Astrocyte (in vitro differentiated cells and primary cell): Measurements from ENCODE around the gene ZDHHC14. TPM values are rescaled to one million over a fixed set of nuclear protein-coding genes. Genes with fewer than 3 reads are reported as not detected.

Experiments
- DNase-seq: peaks from one replicate; pipeline ENCODE4 v3.0.0-alpha.2; 2010; ENCODE audit warnings: low read depth
- FAIRE-seq: peaks from 2 replicates; lab custom pipeline; 2011; peaks lifted over from hg19 to GRCh38; lab: Jason Lieb, UNC
- H2AFZ ChIP-seq: 2 replicates; pipeline ENCODE4 v1.6.0; 2012; ENCODE audit warnings: low read depth, low read length, inconsistent platforms
- H3K27ac ChIP-seq: 2 replicates; pipeline ENCODE4 v1.5.1; 2011; ENCODE audit warnings: low read depth, low read length, inconsistent platforms
- H3K27me3 ChIP-seq: 2 replicates; pipeline ENCODE4 v1.6.0; 2011; ENCODE audit warnings: low read length, inconsistent platforms; ENCODE audit not compliant: insufficient read depth
- H3K36me3 ChIP-seq: 2 replicates; pipeline ENCODE4 v1.5.1; 2011; ENCODE audit warnings: low read length, inconsistent platforms; ENCODE audit not compliant: insufficient read depth
- H3K4me1 ChIP-seq: 2 replicates; pipeline ENCODE4 v1.5.1; 2011; ENCODE audit warnings: low read length, inconsistent platforms; ENCODE audit not compliant: insufficient read depth
- H3K4me2 ChIP-seq: 2 replicates; pipeline ENCODE4 v1.6.0; 2012; ENCODE audit warnings: low read length, inconsistent platforms
- H3K4me3 ChIP-seq: 2 replicates; pipeline ENCODE4 v1.5.1; 2011; ENCODE audit warnings: low read depth, mild to moderate bottlenecking, low read length, inconsistent platforms; ENCODE audit not compliant: insufficient read depth
- H3K79me2 ChIP-seq: 2 replicates; pipeline ENCODE4 v1.6.0; 2012; ENCODE audit warnings: mild to moderate bottlenecking, low read length, inconsistent platforms; ENCODE audit not compliant: insufficient read depth
- H3K9ac ChIP-seq: 2 replicates; pipeline ENCODE4 v1.6.0; 2012; ENCODE audit warnings: mild to moderate bottlenecking, low read length, inconsistent platforms
- H3K9me3 ChIP-seq: 2 replicates; pipeline ENCODE4 v1.5.1; 2012; ENCODE audit warnings: low read depth, mild to moderate bottlenecking, low read length, inconsistent platforms; ENCODE audit not compliant: insufficient read depth
- H4K20me1 ChIP-seq: 2 replicates; pipeline ENCODE4 v1.6.0; 2012; ENCODE audit warnings: low read length, inconsistent platforms; ENCODE audit not compliant: insufficient read depth
- H3K27ac Mint-ChIP-seq: one replicate; pipeline ENCODE4 v1.8.0; 2021; ENCODE audit warnings: mild to moderate bottlenecking, mixed read lengths; ENCODE audit not compliant: unreplicated experiment
- H3K27me3 Mint-ChIP-seq: one replicate; pipeline ENCODE4 v1.8.0; 2021; ENCODE audit warnings: low read depth, mixed read lengths; ENCODE audit not compliant: unreplicated experiment
- H3K36me3 Mint-ChIP-seq: one replicate; pipeline ENCODE4 v1.8.0; 2021; ENCODE audit warnings: low read depth, mixed read lengths; ENCODE audit not compliant: unreplicated experiment
- H3K4me1 Mint-ChIP-seq: one replicate; pipeline ENCODE4 v1.8.0; 2021; ENCODE audit warnings: low read depth, mixed read lengths; ENCODE audit not compliant: unreplicated experiment
- H3K4me3 Mint-ChIP-seq: one replicate; pipeline ENCODE4 v1.8.0; 2021; ENCODE audit warnings: mild to moderate bottlenecking, moderate library complexity, mixed read lengths; ENCODE audit not compliant: unreplicated experiment
- H3K9me3 Mint-ChIP-seq: one replicate; pipeline ENCODE4 v1.8.0; 2021; ENCODE audit warnings: mild to moderate bottlenecking, mixed read lengths; ENCODE audit not compliant: unreplicated experiment
- EZH2 ChIP-seq: IDR thresholded peaks from 2 replicates; pipeline ENCODE4 v1.6.1; 2012; ENCODE audit warnings: mild to moderate bottlenecking, low read length, inconsistent platforms; ENCODE audit not compliant: insufficient read depth
- total RNA-seq: library from RNA; stranded (reverse); gene quantifications from 2 replicates; pipeline ENCODE4 v1.2.1, GENCODE V29; 2021
- TF ChIP-seq, protein P1 (sequence below): IDR thresholded peaks from 2 replicates; pipeline ENCODE4 v1.5.1; 2011; ENCODE audit warnings: low read depth, mild to moderate bottlenecking, inconsistent platforms, low read length, moderate library complexity; ENCODE audit not compliant: insufficient read depth

ZDHHC14 gene
- total RNA-seq, 1 donor from 2014 or later: 7.2 TPM

DNA sequence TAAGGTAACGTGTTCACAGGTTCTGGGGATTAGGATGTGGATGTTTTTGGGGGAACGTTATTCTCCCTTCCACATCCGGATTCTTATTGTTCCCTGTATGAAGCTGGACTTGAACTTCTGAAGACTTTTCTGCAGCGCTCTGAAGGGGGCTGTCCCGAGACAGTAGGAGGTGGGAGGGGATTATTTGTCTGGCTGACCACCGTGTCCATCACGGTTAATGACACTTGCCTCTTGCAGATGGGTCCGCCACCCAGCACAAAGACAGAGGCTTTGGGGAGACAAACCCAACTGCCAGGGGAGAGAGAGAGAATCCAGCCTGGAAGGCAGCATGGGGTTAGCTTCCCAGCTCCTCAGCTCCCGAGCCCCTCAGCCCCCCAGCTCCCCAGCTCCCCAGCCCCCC, 16.7 kb downstream of the ZDHHC14 start:
- H3K27me3 ChIP-seq: no peaks in the 10 kb centered on the region
- H3K4me3 Mint-ChIP-seq: no peak overlapping the region
- no peaks in the 10 kb centered on the region for H3K79me2 ChIP-seq
- TF ChIP-seq EZH2: no peak
- TF ChIP-seq, protein P1, sequence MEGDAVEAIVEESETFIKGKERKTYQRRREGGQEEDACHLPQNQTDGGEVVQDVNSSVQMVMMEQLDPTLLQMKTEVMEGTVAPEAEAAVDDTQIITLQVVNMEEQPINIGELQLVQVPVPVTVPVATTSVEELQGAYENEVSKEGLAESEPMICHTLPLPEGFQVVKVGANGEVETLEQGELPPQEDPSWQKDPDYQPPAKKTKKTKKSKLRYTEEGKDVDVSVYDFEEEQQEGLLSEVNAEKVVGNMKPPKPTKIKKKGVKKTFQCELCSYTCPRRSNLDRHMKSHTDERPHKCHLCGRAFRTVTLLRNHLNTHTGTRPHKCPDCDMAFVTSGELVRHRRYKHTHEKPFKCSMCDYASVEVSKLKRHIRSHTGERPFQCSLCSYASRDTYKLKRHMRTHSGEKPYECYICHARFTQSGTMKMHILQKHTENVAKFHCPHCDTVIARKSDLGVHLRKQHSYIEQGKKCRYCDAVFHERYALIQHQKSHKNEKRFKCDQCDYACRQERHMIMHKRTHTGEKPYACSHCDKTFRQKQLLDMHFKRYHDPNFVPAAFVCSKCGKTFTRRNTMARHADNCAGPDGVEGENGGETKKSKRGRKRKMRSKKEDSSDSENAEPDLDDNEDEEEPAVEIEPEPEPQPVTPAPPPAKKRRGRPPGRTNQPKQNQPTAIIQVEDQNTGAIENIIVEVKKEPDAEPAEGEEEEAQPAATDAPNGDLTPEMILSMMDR: no peak
- H3K36me3 Mint-ChIP-seq: peaks cover 3% of the 10 kb centered on the region
- H3K27ac ChIP-seq: no peak overlapping the region
- H3K4me2 ChIP-seq: no peak overlapping the region
- FAIRE-seq (no peak), DNase-seq (no peak)
- H4K20me1 ChIP-seq: peaks cover 7% of the 10 kb centered on the region
- H3K9me3 ChIP-seq: no peaks in the 10 kb centered on the region
- H3K27ac Mint-ChIP-seq: no peak overlapping the region
- peaks cover 10% of the 10 kb centered on the region for H3K27me3 Mint-ChIP-seq
- no peaks in the 10 kb centered on the region for H3K36me3 ChIP-seq
- peaks cover 8% of the 10 kb centered on the region for H3K4me1 Mint-ChIP-seq
- H3K4me3 ChIP-seq: no peak overlapping the region
- H3K9me3 Mint-ChIP-seq: no peaks in the 10 kb centered on the region
- H3K4me1 ChIP-seq: no peaks in the 10 kb centered on the region
- no peak overlapping the region for H2AFZ ChIP-seq
- H3K9ac ChIP-seq: no peak overlapping the region

DNA sequence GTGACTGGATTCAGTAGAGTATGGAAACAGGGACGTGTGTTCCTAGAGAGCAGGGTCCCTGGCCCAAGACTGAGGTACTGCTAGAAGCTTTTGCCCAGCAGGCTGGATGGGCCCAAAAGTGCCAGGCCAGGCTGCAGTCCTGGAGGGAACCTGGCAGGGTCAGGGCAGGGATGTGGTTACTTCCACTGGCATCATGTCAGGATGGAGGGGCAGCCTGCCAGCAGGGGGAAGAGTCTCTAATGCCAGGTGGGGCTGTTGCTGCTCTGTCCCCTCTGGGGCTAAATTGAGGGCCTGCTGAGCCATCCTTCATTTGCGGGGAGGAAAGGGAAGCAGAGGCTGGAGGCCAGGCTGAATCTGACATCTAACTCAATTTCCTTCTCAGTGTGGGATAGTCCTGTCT, 17.2 kb downstream of the ZDHHC14 start:
- Mint-ChIP-seq H3K27me3 (peaks cover 10% of the 10 kb centered on the region), H3K4me3 (no peak overlapping the region), H3K9me3 (no peaks in the 10 kb centered on the region), H3K4me1 (peaks cover 8% of the 10 kb centered on the region), H3K27ac (no peak overlapping the region), H3K36me3 (peaks cover 3% of the 10 kb centered on the region)
- H3K4me1 ChIP-seq: no peaks in the 10 kb centered on the region
- no peaks in the 10 kb centered on the region for H3K9me3 ChIP-seq
- TF ChIP-seq, protein P1: no peak
- TF ChIP-seq EZH2: no peak
- FAIRE-seq: no peak
- peaks cover 7% of the 10 kb centered on the region for H4K20me1 ChIP-seq
- no peaks in the 10 kb centered on the region for H3K79me2 ChIP-seq
- no peak overlapping the region for H3K4me3 ChIP-seq
- no peak overlapping the region for H3K27ac ChIP-seq
- H3K27me3 ChIP-seq: no peaks in the 10 kb centered on the region
- no peaks in the 10 kb centered on the region for H3K36me3 ChIP-seq
- no peak overlapping the region for H3K9ac ChIP-seq
- H3K4me2 ChIP-seq: no peak overlapping the region
- DNase-seq: no peak
- H2AFZ ChIP-seq: no peak overlapping the region

DNA sequence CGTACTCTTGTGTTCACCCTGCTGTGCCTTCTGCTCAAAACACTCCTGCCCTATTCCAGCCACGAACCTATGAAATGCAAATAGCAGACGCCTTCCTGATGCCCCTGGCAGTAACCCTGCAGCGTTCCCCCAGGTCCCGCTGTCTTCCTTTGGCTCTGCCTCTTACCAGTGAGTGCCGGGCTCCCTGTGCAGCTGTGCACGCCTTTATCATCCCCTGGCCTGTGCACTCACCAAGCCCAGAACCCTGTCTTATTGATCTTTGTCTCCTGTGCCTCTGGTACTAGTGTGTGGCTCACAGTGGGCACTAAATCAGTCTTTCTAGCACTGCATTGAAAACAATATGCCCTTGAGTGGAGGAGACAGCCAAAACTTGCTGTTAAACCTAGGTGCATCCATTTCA, 19.7 kb downstream of the ZDHHC14 start:
- TF ChIP-seq EZH2: no peak
- TF ChIP-seq, protein P1: no peak
- DNase-seq: no peak
- no peak overlapping the region for H3K27ac Mint-ChIP-seq
- Histone ChIP-seq H3K27ac (no peak overlapping the region), H3K4me3 (no peak overlapping the region), H3K9me3 (no peaks in the 10 kb centered on the region), H3K27me3 (no peaks in the 10 kb centered on the region), H3K9ac (no peak overlapping the region), H4K20me1 (peaks cover 7% of the 10 kb centered on the region), H3K4me1 (peaks cover 2% of the 10 kb centered on the region), H3K79me2 (no peaks in the 10 kb centered on the region), H3K4me2 (no peak overlapping the region), H3K36me3 (no peaks in the 10 kb centered on the region), H2AFZ (no peak overlapping the region)
- no peaks in the 10 kb centered on the region for H3K9me3 Mint-ChIP-seq
- H3K4me1 Mint-ChIP-seq: peaks cover 2% of the 10 kb centered on the region
- H3K4me3 Mint-ChIP-seq: no peak overlapping the region
- peaks cover 2% of the 10 kb centered on the region for H3K36me3 Mint-ChIP-seq
- peaks cover 10% of the 10 kb centered on the region for H3K27me3 Mint-ChIP-seq
- no peak for FAIRE-seq
